ENCODE data around the gene PRUNE2.

The PRUNE2 gene

DNA sequence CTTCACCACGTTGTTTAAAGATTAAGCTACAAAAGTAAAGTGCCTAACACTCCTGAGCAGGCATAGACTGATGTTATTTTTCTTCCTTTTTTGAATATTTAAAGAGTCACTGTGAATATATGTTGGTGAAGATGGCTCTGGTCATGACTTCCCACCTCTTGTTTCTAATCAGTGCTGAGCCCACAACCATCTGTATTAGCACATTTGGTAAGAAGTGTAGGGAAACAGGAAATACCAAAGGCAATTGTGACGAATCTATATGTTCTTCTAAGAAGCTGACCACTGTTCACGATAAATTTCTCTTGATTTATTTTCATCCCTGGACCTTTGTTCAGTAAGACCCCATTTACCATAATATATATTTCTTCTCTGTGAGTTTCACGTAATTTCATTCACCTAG, 249.9 kb downstream of the PRUNE2 start:
- DNase-seq (ENCODE audit: low read depth), result no peak
- H3K4me3 ChIP-seq (ENCODE audit: control insufficient read depth, low read depth, low read length), result no peak overlapping the region
- TF ChIP-seq, protein P1, sequence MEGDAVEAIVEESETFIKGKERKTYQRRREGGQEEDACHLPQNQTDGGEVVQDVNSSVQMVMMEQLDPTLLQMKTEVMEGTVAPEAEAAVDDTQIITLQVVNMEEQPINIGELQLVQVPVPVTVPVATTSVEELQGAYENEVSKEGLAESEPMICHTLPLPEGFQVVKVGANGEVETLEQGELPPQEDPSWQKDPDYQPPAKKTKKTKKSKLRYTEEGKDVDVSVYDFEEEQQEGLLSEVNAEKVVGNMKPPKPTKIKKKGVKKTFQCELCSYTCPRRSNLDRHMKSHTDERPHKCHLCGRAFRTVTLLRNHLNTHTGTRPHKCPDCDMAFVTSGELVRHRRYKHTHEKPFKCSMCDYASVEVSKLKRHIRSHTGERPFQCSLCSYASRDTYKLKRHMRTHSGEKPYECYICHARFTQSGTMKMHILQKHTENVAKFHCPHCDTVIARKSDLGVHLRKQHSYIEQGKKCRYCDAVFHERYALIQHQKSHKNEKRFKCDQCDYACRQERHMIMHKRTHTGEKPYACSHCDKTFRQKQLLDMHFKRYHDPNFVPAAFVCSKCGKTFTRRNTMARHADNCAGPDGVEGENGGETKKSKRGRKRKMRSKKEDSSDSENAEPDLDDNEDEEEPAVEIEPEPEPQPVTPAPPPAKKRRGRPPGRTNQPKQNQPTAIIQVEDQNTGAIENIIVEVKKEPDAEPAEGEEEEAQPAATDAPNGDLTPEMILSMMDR (IDR thresholded peaks at IDR 0.05; ENCODE audit: control insufficient read depth, insufficient read depth, low read depth, low read length, missing control alignments), result no peak

GRCh38 chr9:76655121-76655541, 250.8 kb downstream of the PRUNE2 start:
- TF ChIP-seq, protein P1 (IDR thresholded peaks at IDR 0.05; ENCODE audit: control insufficient read depth, insufficient read depth, low read depth, low read length, missing control alignments), result no peak
- no peak overlapping the region for H3K4me3 ChIP-seq (ENCODE audit: control insufficient read depth, low read depth, low read length)

DNA sequence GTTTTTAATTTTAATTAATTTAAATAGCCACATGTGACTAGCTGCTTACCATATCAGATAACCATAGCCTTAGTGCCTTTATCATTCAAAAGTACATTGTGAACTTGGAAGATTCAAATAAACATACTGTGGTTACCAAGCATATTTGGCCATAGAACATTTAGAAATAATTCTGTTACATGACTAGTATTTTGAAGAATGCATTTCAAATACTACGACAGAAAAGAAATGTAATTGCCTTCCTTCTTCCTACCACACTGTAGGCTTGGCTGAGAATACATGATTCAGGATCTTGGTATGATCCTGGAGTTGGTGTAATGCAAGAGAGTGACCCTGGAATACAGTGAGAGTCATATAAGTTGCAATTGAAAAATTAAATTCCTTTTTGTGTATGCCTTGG, 251.3 kb downstream of the PRUNE2 start:
- peak; percentile 92 for DNase-seq (ENCODE audit: low read depth)
- TF ChIP-seq, protein P1 (IDR thresholded peaks at IDR 0.05; ENCODE audit: control insufficient read depth, insufficient read depth, low read depth, low read length, missing control alignments), result no peak
- no peak overlapping the region for H3K4me3 ChIP-seq (ENCODE audit: control insufficient read depth, low read depth, low read length)

More at GRCh38 chr9:76655121-76655541, 250.8 kb downstream of the PRUNE2 start:
- no peak for DNase-seq (ENCODE audit: low read depth)

- no peak for DNase-seq (ENCODE audit: low read depth)
- H3K4me3 ChIP-seq (ENCODE audit: control insufficient read depth, low read depth, low read length), result no peak overlapping the region
- TF ChIP-seq, protein P1 (IDR thresholded peaks at IDR 0.05; ENCODE audit: control insufficient read depth, insufficient read depth, low read depth, low read length, missing control alignments), result no peak
These were observed 251.9 kb downstream of the PRUNE2 start for GRCh38 chr9:76654051-76654461.

DNA sequence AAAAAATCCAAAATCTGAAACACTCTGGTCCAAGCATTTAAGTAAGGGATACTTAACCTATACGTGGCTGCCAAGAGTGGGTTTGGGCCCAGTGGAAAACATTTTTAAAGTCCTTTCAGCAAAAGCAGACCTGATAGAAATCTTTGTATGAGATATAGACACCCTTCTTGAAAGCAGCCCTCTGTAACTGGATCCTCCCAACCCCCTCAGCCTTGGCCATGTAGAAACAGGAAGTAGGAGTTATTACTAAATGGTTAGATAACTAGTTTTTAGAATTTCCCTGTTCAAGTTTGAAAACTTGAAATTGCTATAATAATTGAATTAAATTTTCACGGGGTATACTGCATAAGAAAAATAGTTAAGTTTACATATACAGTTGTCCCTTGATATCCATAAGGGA, 253.0 kb downstream of the PRUNE2 start:
- TF ChIP-seq, protein P1 (IDR thresholded peaks at IDR 0.05; ENCODE audit: control insufficient read depth, insufficient read depth, low read depth, low read length, missing control alignments), result no peak
- DNase-seq (ENCODE audit: low read depth), result no peak
- H3K4me3 ChIP-seq (ENCODE audit: control insufficient read depth, low read depth, low read length), result no peak overlapping the region

- H3K4me3 ChIP-seq (ENCODE audit: control insufficient read depth, low read depth, low read length), result no peak overlapping the region
- TF ChIP-seq, protein P1 (IDR thresholded peaks at IDR 0.05; ENCODE audit: control insufficient read depth, insufficient read depth, low read depth, low read length, missing control alignments), result no peak
- DNase-seq (ENCODE audit: low read depth), result no peak
These were observed 254.7 kb downstream of the PRUNE2 start for GRCh38 chr9:76651119-76651705.
